Gastrocnemius medialis (tissue), 4 donors: ENCODE results near the gene ASIC5.

ENCODE experiments used
- CTCF ChIP-seq, 5 experiments: fragments of 450-650 bp in 3 of 5; fragments of 200-600 bp in 2 of 5; sonication (generic) in 2 of 5; IDR thresholded peaks in 4 of 5; conservative IDR thresholded peaks in 1 of 5; 1 replicate in 4 of 5; 2 replicates in 1 of 5; pipeline ENCODE4 v1.5.1; 2016 to 2019; ENCODE audit warnings: antibody characterized with exemption in 5 of 5, mild to moderate bottlenecking in 3 of 5, moderate library complexity in 3 of 5
- POLR2A ChIP-seq, 2 donors: fragments of 450-650 bp; IDR thresholded peaks; one replicate each; pipeline ENCODE4 v1.6.1; 2017; ENCODE audit warnings: antibody characterized with exemption in 2 of 2, mild to moderate bottlenecking in 2 of 2, moderate library complexity in 2 of 2

- TF ChIP-seq POLR2A (IDR thresholded peaks at IDR 0.05) = no peak
- TF ChIP-seq CTCF (IDR thresholded peaks at IDR 0.05 in 4 of 5, conservative IDR thresholded peaks at IDR 0.05 in 1 of 5) = no peak
These were observed 41.5 kb upstream of the ASIC5 start for GRCh38 chr4:155907556-155907955.
